Retinal pigment epithelial cell (primary cell): ENCODE data around the gene IDH2.

Experiments used
- DNase-seq: peaks from one replicate; pipeline ENCODE4 v3.0.0-alpha.2; 2010; ENCODE audit warnings: low read depth
- H3K4me3 ChIP-seq: 2 replicates; pipeline ENCODE4 v1.5.1; 2011; ENCODE audit warnings: mild to moderate bottlenecking, low read length, control low read depth, moderate library complexity
- CTCF ChIP-seq: conservative IDR thresholded peaks from 2 replicates; pipeline ENCODE4 v1.5.1; 2011; ENCODE audit warnings: low read depth, low read length, control low read depth, inconsistent platforms

IDH2 gene

GRCh38 chr15:90090226-90090848 lies 11.9 kb downstream of the IDH2 start:
- no peak for DNase-seq
- no peak for TF ChIP-seq CTCF
- no peak overlapping the region for H3K4me3 ChIP-seq

- DNase-seq: no peak
- TF ChIP-seq CTCF: peak; percentile 33
- H3K4me3 ChIP-seq: no peak overlapping the region
Observed at GRCh38 chr15:90087454-90088154, 14.7 kb downstream of the IDH2 start.

GRCh38 chr15:90086868-90087268 lies 15.4 kb downstream of the IDH2 start:
- no peak overlapping the region for H3K4me3 ChIP-seq
- DNase-seq: no peak
- peak; percentile 76 for TF ChIP-seq CTCF

GRCh38 chr15:90085565-90085964 lies 16.7 kb downstream of the IDH2 start:
- DNase-seq: no peak
- H3K4me3 ChIP-seq: no peak overlapping the region
- TF ChIP-seq CTCF: no peak

GRCh38 chr15:90084876-90085423 lies 17.3 kb downstream of the IDH2 start:
- no peak for DNase-seq
- no peak for TF ChIP-seq CTCF

GRCh38 chr15:90083954-90084607 lies 18.2 kb downstream of the IDH2 start:
- TF ChIP-seq CTCF: no peak
- no peak overlapping the region for H3K4me3 ChIP-seq
- no peak for DNase-seq

More at GRCh38 chr15:90084876-90085423, 17.3 kb downstream of the IDH2 start:
- no peak overlapping the region for H3K4me3 ChIP-seq

GRCh38 chr15:90083419-90083818 lies 18.8 kb downstream of the IDH2 start:
- no peak for TF ChIP-seq CTCF
- DNase-seq: no peak
- H3K4me3 ChIP-seq: no peak overlapping the region
